ENCODE results near the gene ITSN2.

Gene ITSN2

GRCh38 chr2:24334245-24334633 lies 26.1 kb downstream of the ITSN2 start:
- no peak for DNase-seq (ENCODE audit: low read depth in 2 of 2)

- no peak for DNase-seq (ENCODE audit: low read depth in 2 of 2)
Observed at GRCh38 chr2:24332791-24333540, 27.4 kb downstream of the ITSN2 start.

- DNase-seq (ENCODE audit: low read depth in 2 of 2): no peak
Observed at GRCh38 chr2:24330161-24330560, 30.2 kb downstream of the ITSN2 start.

- DNase-seq (ENCODE audit: low read depth in 2 of 2): no peak
Observed at GRCh38 chr2:24329700-24330099, 30.6 kb downstream of the ITSN2 start.

GRCh38 chr2:24328010-24328409 lies 32.3 kb downstream of the ITSN2 start:
- DNase-seq (ENCODE audit: low read depth in 2 of 2): no peak

GRCh38 chr2:24317491-24317920 lies 42.8 kb downstream of the ITSN2 start:
- no peak for DNase-seq (ENCODE audit: low read depth in 2 of 2)

GRCh38 chr2:24315669-24316068 lies 44.7 kb downstream of the ITSN2 start:
- no peak for DNase-seq (ENCODE audit: low read depth in 2 of 2)

- DNase-seq (ENCODE audit: low read depth in 2 of 2): no peak
Observed at GRCh38 chr2:24313744-24314632, 46.3 kb downstream of the ITSN2 start.

GRCh38 chr2:24307961-24308360 lies 52.4 kb downstream of the ITSN2 start:
- no peak for DNase-seq (ENCODE audit: low read depth in 2 of 2)

GRCh38 chr2:24304631-24305030 lies 55.7 kb downstream of the ITSN2 start:
- DNase-seq (ENCODE audit: low read depth in 2 of 2): no peak

GRCh38 chr2:24304098-24304497 lies 56.2 kb downstream of the ITSN2 start:
- no peak for DNase-seq (ENCODE audit: low read depth in 2 of 2)

- DNase-seq (ENCODE audit: low read depth in 2 of 2): no peak
Observed at GRCh38 chr2:24301599-24301998, 58.7 kb downstream of the ITSN2 start.

- DNase-seq (ENCODE audit: low read depth in 2 of 2): no peak
Observed at GRCh38 chr2:24297663-24298062, 62.7 kb downstream of the ITSN2 start.

- no peak for DNase-seq (ENCODE audit: low read depth in 2 of 2)
Observed at GRCh38 chr2:24287171-24287570, 73.2 kb downstream of the ITSN2 start.

GRCh38 chr2:24285484-24286152 lies 74.7 kb downstream of the ITSN2 start:
- DNase-seq (ENCODE audit: low read depth in 2 of 2): no peak

GRCh38 chr2:24280645-24281044 lies 79.7 kb downstream of the ITSN2 start:
- no peak for DNase-seq (ENCODE audit: low read depth in 2 of 2)

- DNase-seq (ENCODE audit: low read depth in 2 of 2): no peak
Observed at GRCh38 chr2:24280161-24280560, 80.2 kb downstream of the ITSN2 start.

GRCh38 chr2:24276349-24276899 lies 83.9 kb downstream of the ITSN2 start:
- DNase-seq (ENCODE audit: low read depth in 2 of 2): no peak

GRCh38 chr2:24274809-24275208 lies 85.5 kb downstream of the ITSN2 start:
- DNase-seq (ENCODE audit: low read depth in 2 of 2): no peak

- no peak for DNase-seq (ENCODE audit: low read depth in 2 of 2)
Observed at GRCh38 chr2:24273598-24273997, 86.7 kb downstream of the ITSN2 start.

- DNase-seq (ENCODE audit: low read depth in 2 of 2): no peak
Observed at GRCh38 chr2:24272907-24273306, 87.4 kb downstream of the ITSN2 start.

- no peak for DNase-seq (ENCODE audit: low read depth in 2 of 2)
Observed at GRCh38 chr2:24272161-24272802, 88.1 kb downstream of the ITSN2 start.

Measured in stimulated activated CD8-positive, alpha-beta memory T cell treated with anti-CD3 and anti-CD28 coated beads, Interleukin-7, amount 100 ng/mL, for 4 hours (primary cell).